Common myeloid progenitor, CD34-positive (primary cell): ENCODE results near the gene TSSC4.

Experiments
- CTCF ChIA-PET: fragments of 350-600 bp; sonication (Branson Sonifier 250); formaldehyde crosslinking; loops from one replicate; lab custom pipeline; 2021; ENCODE audit warnings: antibody characterized with exemption; lab: Charles Lee
- POLR2A ChIA-PET: fragments of 350-600 bp; sonication (Branson Sonifier 250); formaldehyde crosslinking; loops from one replicate; lab custom pipeline; 2021; ENCODE audit warnings: antibody characterized with exemption; lab: Charles Lee
- DNase-seq, 3 donors: peaks; one replicate each; pipeline versions ENCODE4 v3.0.0 to v3.0.0-alpha.2; 2013
- H3K27ac ChIP-seq, 2 experiments: 1 replicate in 1 of 2; 2 replicates in 1 of 2; pipeline ENCODE4 v1.7.0; 2013; ENCODE audit warnings: inconsistent platforms in 2 of 2, low read length in 2 of 2, mild to moderate bottlenecking in 2 of 2, low read depth in 1 of 2, moderate library complexity in 1 of 2; ENCODE audit not compliant: severe bottlenecking in 2 of 2, insufficient read depth in 1 of 2, poor library complexity in 1 of 2
- H3K27me3 ChIP-seq, 5 experiments: replicated peaks in 2 of 5; 1 replicate in 3 of 5; 2 replicates in 2 of 5; pipeline versions ENCODE4 v1.6.1 to v1.7.0; 2013; ENCODE audit warnings: low read length in 4 of 5, mild to moderate bottlenecking in 2 of 5, moderate library complexity in 2 of 5, inconsistent platforms in 1 of 5; ENCODE audit not compliant: insufficient read depth in 5 of 5, control insufficient read depth in 4 of 5
- H3K36me3 ChIP-seq, 4 experiments: 1 replicate in 2 of 4; 2 replicates in 2 of 4; pipeline versions ENCODE4 v1.6.1 to v1.7.0; 2013; ENCODE audit warnings: low read length in 3 of 4, control low read depth in 1 of 4, mild to moderate bottlenecking in 1 of 4; ENCODE audit not compliant: control insufficient read depth in 4 of 4, insufficient read depth in 4 of 4
- H3K4me1 ChIP-seq, 4 experiments: 1 replicate in 3 of 4; 2 replicates in 1 of 4; pipeline versions ENCODE4 v1.6.1 to v1.7.1; 2013; ENCODE audit warnings: low read length in 3 of 4, mild to moderate bottlenecking in 3 of 4, control low read depth in 1 of 4, inconsistent platforms in 1 of 4, moderate library complexity in 1 of 4; ENCODE audit not compliant: control insufficient read depth in 4 of 4, insufficient read depth in 4 of 4; ENCODE audit errors: control extremely low read depth in 1 of 4
- H3K4me3 ChIP-seq, 7 experiments: 1 replicate in 4 of 7; 2 replicates in 3 of 7; pipeline versions ENCODE4 v1.5.1 to v1.7.0; 2013; ENCODE audit warnings: mild to moderate bottlenecking in 7 of 7, low read length in 6 of 7, moderate library complexity in 6 of 7, inconsistent platforms in 2 of 7, low read depth in 2 of 7, control low read depth in 1 of 7; ENCODE audit not compliant: insufficient read depth in 4 of 7, control insufficient read depth in 1 of 7; ENCODE audit errors: extremely low read depth in 1 of 7
- H3K9me3 ChIP-seq, 5 experiments: 1 replicate in 4 of 5; 2 replicates in 1 of 5; pipeline versions ENCODE4 v1.6.1 to v1.7.1; 2013; ENCODE audit warnings: low read length in 4 of 5, mild to moderate bottlenecking in 2 of 5, inconsistent platforms in 1 of 5, low read depth in 1 of 5, moderate library complexity in 1 of 5; ENCODE audit not compliant: control insufficient read depth in 4 of 5, insufficient read depth in 2 of 5; ENCODE audit errors: control extremely low read depth in 1 of 5
- WGBS: methylation state at CpG from one replicate; pipeline ENCODE4 v1.1.5; 2013; ENCODE audit not compliant: insufficient coverage; 5-methylcytosine and 5-hydroxymethylcytosine counted together

Gene TSSC4

GRCh38 chr11:2424811-2425495 lies 24.4 kb downstream of the TSSC4 start:
- Histone ChIP-seq H3K27me3 (no peaks in the 10 kb centered on the region), H3K4me3 (no peak overlapping the region), H3K9me3 (no peaks in the 10 kb centered on the region), H3K36me3 (no peaks in the 10 kb centered on the region), H3K4me1 (peaks cover 0 to 7% (median 6%) of the 10 kb centered on the region in 4 experiments), H3K27ac (no peak overlapping the region)
- DNase-seq: no peak
- ChIA-PET POLR2A (interaction anchor here (0.7 kb wide), 1 partner anchor 108 kb away, joined by 3 read pairs; no protein-coding TSS in a partner anchor), CTCF (interaction anchor here (0.9 to 11.4 kb wide), 5 partner anchors 105 to 465 kb away, joined by 3 to 284 read pairs (median 64); partner anchors contain the start of genes C11orf21 and TSPAN32)
- WGBS: 90% methylated on average over 19 of the region's 28 CpGs

DNA sequence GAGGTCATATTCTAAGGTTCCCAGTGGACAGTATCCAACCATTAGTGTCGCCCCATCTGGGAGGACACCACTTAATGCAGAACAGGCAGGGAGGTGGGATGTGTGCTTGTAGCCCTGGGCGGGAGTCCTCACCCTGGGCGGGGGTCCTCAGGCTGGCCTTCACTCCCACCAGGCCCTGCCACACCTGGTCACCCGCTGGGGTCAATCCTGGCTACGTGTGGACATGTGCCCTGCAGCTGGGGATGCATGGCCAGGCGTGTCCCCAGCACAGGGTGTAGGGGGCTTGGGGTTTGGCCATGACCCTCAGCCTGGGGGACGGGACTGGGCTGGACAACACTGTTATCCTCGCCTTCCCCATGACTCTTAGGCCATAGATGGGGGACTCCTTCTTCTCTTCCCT lies 25.0 kb downstream of the TSSC4 start:
- ChIA-PET CTCF (interaction anchor here (0.9 to 11.4 kb wide), 5 partner anchors 104 to 465 kb away, joined by 3 to 284 read pairs (median 64); partner anchors contain the start of genes C11orf21 and TSPAN32), POLR2A (interaction anchor here (1.5 kb wide), 1 partner anchor 106 kb away, joined by 5 read pairs; no protein-coding TSS in a partner anchor)
- H3K27me3 ChIP-seq: no peaks in the 10 kb centered on the region
- H3K36me3 ChIP-seq: no peaks in the 10 kb centered on the region
- H3K9me3 ChIP-seq: no peaks in the 10 kb centered on the region
- DNase-seq: no peak
- H3K27ac ChIP-seq: no peak overlapping the region
- H3K4me3 ChIP-seq: no peak overlapping the region
- 86% methylated on average over 6 of the region's 8 CpGs for WGBS
- peaks cover 0 to 3% (median 2%) of the 10 kb centered on the region in 4 experiments for H3K4me1 ChIP-seq

DNA sequence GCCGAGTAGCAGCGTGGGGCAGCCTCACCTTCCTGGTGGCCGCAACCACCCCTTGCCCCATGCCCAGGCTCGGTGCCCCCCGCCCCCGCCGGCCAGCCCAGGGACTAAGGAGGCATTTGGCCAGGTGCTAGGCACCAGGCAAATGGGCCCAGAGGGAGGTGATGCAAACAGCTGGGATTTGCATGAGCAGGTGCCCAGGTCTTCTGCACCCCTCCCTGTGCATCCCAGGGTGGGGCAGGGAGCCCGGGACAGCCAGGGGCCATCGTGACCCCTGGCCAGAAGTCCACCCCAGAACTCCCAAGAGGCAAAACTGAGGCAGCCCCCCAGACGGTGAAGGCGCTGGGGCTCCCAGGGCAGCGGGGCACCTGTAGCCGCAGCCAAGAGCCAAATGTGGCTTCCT lies 25.7 kb downstream of the TSSC4 start:
- H3K4me3 ChIP-seq: no peak overlapping the region
- POLR2A ChIA-PET: interaction anchor here (1.5 kb wide), 1 partner anchor 105 kb away, joined by 5 read pairs; no protein-coding TSS in a partner anchor
- no peaks in the 10 kb centered on the region for H3K9me3 ChIP-seq
- no peak for DNase-seq
- H3K4me1 ChIP-seq: no peaks in the 10 kb centered on the region
- no peaks in the 10 kb centered on the region for H3K27me3 ChIP-seq
- H3K36me3 ChIP-seq: no peaks in the 10 kb centered on the region
- H3K27ac ChIP-seq: no peak overlapping the region
- CTCF ChIA-PET: interaction anchor here (0.9 to 11.4 kb wide), 6 partner anchors 28 to 464 kb away, joined by 3 to 284 read pairs (median 35); partner anchors contain the start of genes C11orf21 and TSPAN32
- over 99% methylated on average over 13 of the region's 13 CpGs for WGBS

- Histone ChIP-seq H3K4me1 (no peaks in the 10 kb centered on the region), H3K36me3 (no peaks in the 10 kb centered on the region), H3K4me3 (no peak overlapping the region), H3K9me3 (no peaks in the 10 kb centered on the region), H3K27me3 (no peaks in the 10 kb centered on the region), H3K27ac (no peak overlapping the region)
- 95% methylated on average over 10 of the region's 14 CpGs for WGBS
- ChIA-PET CTCF (interaction anchor here (0.7 to 11.4 kb wide), 13 partner anchors 10 to 476 kb away, joined by 3 to 284 read pairs (median 4); partner anchors contain the start of genes C11orf21 and TSPAN32), POLR2A (interaction anchor here (1.5 kb wide), 1 partner anchor 104 kb away, joined by 5 read pairs; no protein-coding TSS in a partner anchor)
- DNase-seq: no peak
Observed at GRCh38 chr11:2426826-2427521, 26.4 kb downstream of the TSSC4 start.

- ChIA-PET POLR2A (interaction anchor here (0.6 kb wide), 1 partner anchor 252 kb away, joined by 3 read pairs; no protein-coding TSS in a partner anchor), CTCF (interaction anchor here (0.7 to 11.4 kb wide), 14 partner anchors 9 to 475 kb away, joined by 3 to 284 read pairs (median 4); partner anchors contain the start of genes C11orf21 and TSPAN32)
- Histone ChIP-seq H3K4me3 (no peak overlapping the region), H3K27ac (no peak overlapping the region), H3K9me3 (no peaks in the 10 kb centered on the region), H3K36me3 (no peaks in the 10 kb centered on the region), H3K27me3 (no peaks in the 10 kb centered on the region), H3K4me1 (no peaks in the 10 kb centered on the region)
- 81% methylated on average over 11 of the region's 12 CpGs for WGBS
- no peak for DNase-seq
Observed at GRCh38 chr11:2427721-2428321, 27.3 kb downstream of the TSSC4 start.

GRCh38 chr11:2428322-2428795 lies 27.8 kb downstream of the TSSC4 start:
- POLR2A ChIA-PET: interaction anchor here (0.6 kb wide), 1 partner anchor 251 kb away, joined by 3 read pairs; no protein-coding TSS in a partner anchor
- peak; percentile 70 to 84 (median 76) for DNase-seq
- Histone ChIP-seq H3K27ac (no peak overlapping the region), H3K36me3 (no peaks in the 10 kb centered on the region), H3K27me3 (no peaks in the 10 kb centered on the region), H3K4me3 (no peak overlapping the region), H3K4me1 (no peaks in the 10 kb centered on the region), H3K9me3 (no peaks in the 10 kb centered on the region)
- 61% methylated on average over 4 of the region's 8 CpGs for WGBS
- CTCF ChIA-PET: interaction anchor here (0.7 to 11.1 kb wide), 10 partner anchors 11 to 462 kb away, joined by 3 to 284 read pairs (median 4); no protein-coding TSS in a partner anchor
